ENCODE results near the gene SELENON. TPM values are rescaled to one million over a fixed set of nuclear protein-coding genes. Genes with fewer than 3 reads are reported as not detected.

Gene SELENON
- polyA plus RNA-seq, 1 of the 3 experiments (the other 2 are of a cell fraction): 56.2 TPM

GRCh38 chr1:25799352-25799934 is 550 bp upstream of the SELENON start:
- peaks cover 24% of the 10 kb centered on the region; the same call in 1 of the 2 replicates for H3K79me2 ChIP-seq (ENCODE audit: insufficient read depth)
- H3K27me3 ChIP-seq (ENCODE audit: insufficient read depth): no peaks in the 10 kb centered on the region
- peak; percentile 43 for DNase-seq
- peak overlapping the region; percentile 89; the same call in 1 of the 2 replicates for H2AFZ ChIP-seq (ENCODE audit: low read depth)
- H3K9me2 ChIP-seq: no peaks in the 10 kb centered on the region
- H3K4me3 ChIP-seq (ENCODE audit: low read depth in 2 of 2, low read length in 1 of 2): peak overlapping the region; percentile 49 to 55; a peak in 3 of 4 replicates
- no peaks in the 10 kb centered on the region for H3K36me3 ChIP-seq (replicated peaks in 1 of 2; ENCODE audit: control insufficient read depth in 1 of 2, insufficient read depth in 2 of 2, low read length in 1 of 2)
- H4K20me1 ChIP-seq (ENCODE audit: insufficient read depth): no peaks in the 10 kb centered on the region
- CTCF ChIA-PET: interaction anchor here (0.7 to 3.6 kb wide), 15 partner anchors 11 to 227 kb away, joined by 3 to 26 read pairs (median 4); partner anchors contain the start of genes MAN1C1 and PAQR7
- peak overlapping the region; percentile 67; the same call in 1 of the 2 replicates for H3K4me2 ChIP-seq
- no peaks in the 10 kb centered on the region for H3K9me3 ChIP-seq
- H3K9ac ChIP-seq: peak overlapping the region; percentile 65
- POLR2A ChIA-PET: interaction anchor here (1.0 to 1.3 kb wide), 3 partner anchors 10 to 191 kb away, joined by 3 to 7 read pairs (median 4); no protein-coding TSS in a partner anchor
- H3K27ac ChIP-seq (ENCODE audit: low read depth in 2 of 2, low read length in 1 of 2): peak overlapping the region; percentile 47 to 87; a peak in 3 of 4 replicates
- peaks cover 13% of the 10 kb centered on the region for H3F3A ChIP-seq (replicated peaks; ENCODE audit: insufficient read depth)
- TF ChIP-seq FOXJ3 (CRISPR knock-in tag; IDR thresholded peaks at IDR 0.05) (no peak), NRF1 (IDR thresholded peaks at IDR 0.05; ENCODE audit: low read depth, low read length) (no peak), POLR2AphosphoS5 (IDR thresholded peaks at IDR 0.05; ENCODE audit: low read depth, low read length) (no peak)
- H3K4me1 ChIP-seq (ENCODE audit: control insufficient read depth in 1 of 2, insufficient read depth in 2 of 2, low read depth in 1 of 2, low read length in 1 of 2): peaks cover 0 to 35% of the 10 kb centered on the region in 2 experiments; a peak in 3 of 4 replicates
- 46% methylated on average over 9 of the region's 12 CpGs for WGBS (ENCODE audit: low lambda C conversion rate)

- ChIA-PET POLR2A (interaction anchor here (1.3 kb wide), 1 partner anchor 73 kb away, joined by 3 read pairs; no protein-coding TSS in a partner anchor), CTCF (interaction anchor here (0.6 to 2.7 kb wide), 12 partner anchors 9 to 280 kb away, joined by 3 to 19 read pairs (median 4); no protein-coding TSS in a partner anchor)
- H3K4me1 ChIP-seq (ENCODE audit: control insufficient read depth in 1 of 2, insufficient read depth in 2 of 2, low read depth in 1 of 2, low read length in 1 of 2): peaks cover 0 to 41% of the 10 kb centered on the region in 2 experiments; a peak in 3 of 4 replicates
- TF ChIP-seq RAD21 (IDR thresholded peaks at IDR 0.05; ENCODE audit: low read length) (no peak), CTCF (IDR thresholded peaks at IDR 0.05) (no peak), RFX5 (IDR thresholded peaks at IDR 0.05; ENCODE audit: low read length) (no peak), TCF12 (IDR thresholded peaks at IDR 0.05) (no peak), USF2 (IDR thresholded peaks at IDR 0.05; ENCODE audit: borderline replicate concordance, low read depth, low read length) (no peak), RCOR1 (IDR thresholded peaks at IDR 0.05; ENCODE audit: low read length) (no peak), NRF1 (IDR thresholded peaks at IDR 0.05; ENCODE audit: low read depth, low read length) (no peak), FOXJ3 (CRISPR knock-in tag; IDR thresholded peaks at IDR 0.05) (no peak), RXRA (IDR thresholded peaks at IDR 0.05; ENCODE audit: borderline replicate concordance, low read depth) (no peak), GATA2 (CRISPR knock-in tag; IDR thresholded peaks at IDR 0.05) (no peak), YY1 (IDR thresholded peaks at IDR 0.05; ENCODE audit: low read depth) (no peak), IRF3 (IDR thresholded peaks at IDR 0.05; ENCODE audit: low read depth, low read length) (no peak), NFIC (IDR thresholded peaks at IDR 0.05; ENCODE audit: borderline replicate concordance) (no peak), POLR2AphosphoS5 (IDR thresholded peaks at IDR 0.05; ENCODE audit: low read depth, low read length) (no peak)
- peak overlapping the region; percentile 83 for H3K9ac ChIP-seq
- peaks cover 0 to 10% of the 10 kb centered on the region in 2 experiments for H3K36me3 ChIP-seq (replicated peaks in 1 of 2; ENCODE audit: control insufficient read depth in 1 of 2, insufficient read depth in 2 of 2, low read length in 1 of 2)
- no peaks in the 10 kb centered on the region for H3K9me2 ChIP-seq
- 87% methylated on average over 14 of the region's 15 CpGs for WGBS (ENCODE audit: low lambda C conversion rate)
- no peak for DNase-seq
- no peaks in the 10 kb centered on the region for H3K9me3 ChIP-seq
- no peaks in the 10 kb centered on the region for H4K20me1 ChIP-seq (ENCODE audit: insufficient read depth)
- peak overlapping the region; percentile 53 to 67 for H3K4me3 ChIP-seq (ENCODE audit: low read depth in 2 of 2, low read length in 1 of 2)
- H3K27ac ChIP-seq (ENCODE audit: low read depth in 2 of 2, low read length in 1 of 2): peak overlapping the region in 1 of 2 experiments; percentile 20; a peak in 1 of 4 replicates
- no peak overlapping the region for H2AFZ ChIP-seq (ENCODE audit: low read depth)
- H3K79me2 ChIP-seq (ENCODE audit: insufficient read depth): peaks cover 24% of the 10 kb centered on the region; the same call in 1 of the 2 replicates
- peak overlapping the region; percentile 88 for H3K4me2 ChIP-seq
- H3K27me3 ChIP-seq (ENCODE audit: insufficient read depth): no peaks in the 10 kb centered on the region
- peaks cover 13% of the 10 kb centered on the region for H3F3A ChIP-seq (replicated peaks; ENCODE audit: insufficient read depth)
These were observed 847 bp downstream of the SELENON start for GRCh38 chr1:25800703-25801377.

All from SK-N-SH (cell line).